GM12891 (cell line): Measurements from ENCODE around the gene KLHL30.

Experiments
- PAX5 ChIP-seq: IDR thresholded peaks from 2 replicates; pipeline ENCODE4 v1.6.1; 2011; ENCODE audit warnings: low read length, moderate library complexity, mild to moderate bottlenecking; ENCODE audit not compliant: insufficient read depth, severe bottlenecking
- POLR2A ChIP-seq: IDR thresholded peaks from 2 replicates; pipeline ENCODE4 v1.6.1; 2011; ENCODE audit warnings: low read depth, low read length, control low read depth
- POLR2AphosphoS5 ChIP-seq: IDR thresholded peaks from 2 replicates; pipeline ENCODE4 v1.6.1; 2011; ENCODE audit warnings: low read depth, low read length, control low read depth
- POU2F2 ChIP-seq: IDR thresholded peaks from 2 replicates; pipeline ENCODE4 v1.6.1; 2011; ENCODE audit warnings: low read depth, mild to moderate bottlenecking, control low read depth, low read length, moderate library complexity
- SPI1 ChIP-seq: IDR thresholded peaks from 2 replicates; pipeline ENCODE4 v1.6.1; 2011; ENCODE audit warnings: low read depth, low read length, control low read depth
- TAF1 ChIP-seq: IDR thresholded peaks from 2 replicates; pipeline ENCODE4 v1.6.1; 2011; ENCODE audit warnings: low read depth, low read length, control low read depth

- no peak for TF ChIP-seq POLR2AphosphoS5
- TF ChIP-seq POLR2A: no peak
- no peak for TF ChIP-seq TAF1
- no peak for TF ChIP-seq SPI1
- no peak for TF ChIP-seq PAX5
- TF ChIP-seq POU2F2: no peak
Observed at GRCh38 chr2:238183821-238184220, 45.4 kb downstream of the KLHL30 start.
